HG02885 (cell line): ENCODE data around the gene IL34.

Source experiments
- ATAC-seq: cut with Tn5 transposase; IDR thresholded peaks from one replicate; pipeline ENCODE4 v1.9.1; 2021; ENCODE audit warnings: mild to moderate bottlenecking; ENCODE audit not compliant: unreplicated experiment, poor library complexity

IL34 gene

GRCh38 chr16:70686376-70687101 is 40.2 kb downstream of the IL34 start:
- ATAC-seq = no peak

- no peak for ATAC-seq
Observed at GRCh38 chr16:70687102-70687511, 40.7 kb downstream of the IL34 start.

GRCh38 chr16:70687671-70688245 is 41.4 kb downstream of the IL34 start:
- ATAC-seq = no peak

GRCh38 chr16:70688246-70688742 is 41.9 kb downstream of the IL34 start:
- ATAC-seq = no peak

DNA sequence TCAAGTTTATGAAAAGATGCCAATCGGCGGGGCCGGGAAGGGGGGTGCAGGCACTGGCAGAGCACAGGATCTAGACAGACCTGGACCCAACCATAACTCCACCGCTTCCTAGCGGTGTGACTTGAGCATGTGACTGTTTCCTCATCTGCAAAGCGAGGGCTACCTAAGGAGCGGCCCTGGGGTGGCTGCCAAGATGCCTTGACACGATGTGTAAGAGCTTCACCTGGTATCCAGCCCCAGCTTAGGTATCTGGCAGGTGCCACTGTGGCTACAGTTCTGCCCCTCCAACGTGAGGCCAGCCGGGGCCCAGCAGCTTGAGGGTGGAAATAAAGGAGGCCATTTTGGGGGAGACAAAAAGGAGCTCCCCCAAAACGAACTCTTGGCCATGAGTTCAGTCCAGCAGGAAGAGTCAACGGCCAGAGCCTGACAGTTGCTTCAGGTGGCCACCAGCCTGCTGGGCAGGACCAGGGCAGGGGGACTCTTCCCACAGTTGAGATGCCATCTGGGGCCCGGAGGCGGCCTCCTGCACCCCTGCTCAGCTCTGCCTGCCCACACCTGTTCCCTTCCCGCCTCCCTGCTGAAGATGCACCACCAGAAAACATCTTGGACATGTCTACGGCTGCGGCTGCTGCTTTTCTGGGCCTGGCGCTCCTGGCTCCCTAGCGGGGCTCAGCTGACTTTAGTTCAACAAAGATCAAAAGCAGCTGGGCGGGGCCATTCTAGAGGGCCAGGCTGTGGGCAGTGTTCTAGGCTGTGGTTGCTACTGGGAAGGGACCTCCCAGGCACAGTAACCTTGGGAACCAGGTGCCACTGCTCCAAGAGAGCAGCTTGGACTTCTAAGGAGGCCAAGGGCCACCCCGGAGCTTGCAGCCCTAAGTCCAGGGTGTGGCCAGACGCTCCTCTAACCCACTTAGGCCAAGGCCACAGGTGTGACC is 42.9 kb downstream of the IL34 start:
- no peak for ATAC-seq

GRCh38 chr16:70689970-70690891 is 43.9 kb downstream of the IL34 start:
- ATAC-seq = no peak

GRCh38 chr16:70691223-70692129 is 45.1 kb downstream of the IL34 start:
- ATAC-seq = no peak

- ATAC-seq = no peak
Observed at GRCh38 chr16:70692130-70692872, 45.9 kb downstream of the IL34 start.

- ATAC-seq = no peak
Observed at GRCh38 chr16:70692873-70693671, 46.7 kb downstream of the IL34 start.

- no peak for ATAC-seq
Observed at GRCh38 chr16:70694088-70694867, 47.9 kb downstream of the IL34 start.

GRCh38 chr16:70694868-70695218 is 48.5 kb downstream of the IL34 start:
- ATAC-seq = no peak

- ATAC-seq = no peak
Observed at GRCh38 chr16:70695331-70696070, 49.1 kb downstream of the IL34 start.

GRCh38 chr16:70696355-70696754 is 50.0 kb downstream of the IL34 start:
- no peak for ATAC-seq

DNA sequence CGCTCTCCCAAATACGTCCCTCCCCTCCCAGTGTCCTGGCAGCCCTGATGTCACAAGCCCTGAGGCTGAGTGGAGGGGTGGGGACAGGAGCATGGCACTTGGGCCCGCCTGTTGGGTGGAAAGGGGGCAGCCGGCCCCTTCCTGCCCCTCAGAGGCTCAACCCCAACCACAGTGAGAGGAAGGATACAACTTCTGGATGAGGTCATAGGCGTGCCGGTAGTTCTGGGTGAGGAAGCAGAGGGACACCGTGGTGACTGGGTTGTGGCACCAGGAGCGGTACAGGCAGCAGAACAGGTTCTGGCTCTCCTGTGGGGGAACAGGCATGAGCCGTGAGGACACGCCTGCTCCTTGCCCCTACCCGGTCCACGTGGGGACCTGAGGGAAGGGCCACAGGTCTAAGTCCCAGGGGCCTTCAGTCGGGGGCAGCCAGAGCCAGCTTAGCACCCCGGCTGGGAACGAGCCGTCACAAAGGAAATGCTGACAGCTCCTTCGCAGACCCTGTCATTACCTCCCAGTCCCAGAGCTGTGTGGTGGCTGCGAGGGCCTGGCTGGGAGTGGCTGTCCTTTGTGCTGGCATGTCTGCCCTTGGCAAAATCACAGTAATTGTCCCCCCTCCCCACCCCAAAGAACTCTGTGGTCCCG is 50.7 kb downstream of the IL34 start:
- ATAC-seq = no peak

- no peak for ATAC-seq
Observed at GRCh38 chr16:70697594-70698170, 51.3 kb downstream of the IL34 start.
